DND-41 (cell line): ENCODE data around the gene NMRAL1.

Source experiments
- ATAC-seq: fragments of 200-7000 bp; cut with Tn5 transposase; 3 replicates; pipeline ENCODE4 v1.9.1; 2021; ENCODE audit warnings: low read depth; ENCODE audit not compliant: insufficient read depth
- DNase-seq: peaks from one replicate; pipeline ENCODE4 v3.0.0-alpha.2; 2020
- H2AFZ ChIP-seq: 2 replicates; pipeline ENCODE4 v1.6.0; 2012; ENCODE audit warnings: low read depth, low read length
- H3K27ac ChIP-seq: 2 replicates; pipeline ENCODE4 v1.5.1; 2012; ENCODE audit warnings: low read length, inconsistent platforms
- H3K27me3 ChIP-seq: fragments of 200-600 bp; sonication (generic); 2 replicates; pipeline ENCODE4 v1.6.0; 2012; ENCODE audit warnings: low read length, mild to moderate bottlenecking, inconsistent platforms; ENCODE audit not compliant: insufficient read depth, poor library complexity
- H3K36me3 ChIP-seq: 2 replicates; pipeline ENCODE4 v1.5.1; 2012; ENCODE audit warnings: low read length, inconsistent platforms; ENCODE audit not compliant: insufficient read depth
- H3K4me1 ChIP-seq: 2 replicates; pipeline ENCODE4 v1.5.1; 2012; ENCODE audit warnings: mild to moderate bottlenecking, low read length; ENCODE audit not compliant: insufficient read depth
- H3K4me2 ChIP-seq: 2 replicates; pipeline ENCODE4 v1.6.0; 2012; ENCODE audit warnings: mild to moderate bottlenecking, moderate library complexity, low read length, inconsistent platforms; ENCODE audit not compliant: insufficient read depth
- H3K4me3 ChIP-seq, 2 experiments: fragments of 200-600 bp in 1 of 2; shearing (Covaris generic) in 1 of 2; 2 replicates each; pipeline ENCODE4 v1.5.1; 2012 to 2016; ENCODE audit warnings: inconsistent platforms in 2 of 2, low read length in 2 of 2, mild to moderate bottlenecking in 2 of 2, low read depth in 1 of 2, moderate library complexity in 1 of 2
- H3K79me2 ChIP-seq: 2 replicates; pipeline ENCODE4 v1.6.0; 2012; ENCODE audit warnings: low read length, inconsistent platforms; ENCODE audit not compliant: insufficient read depth
- H3K9ac ChIP-seq: 2 replicates; pipeline ENCODE4 v1.6.0; 2012; ENCODE audit warnings: low read depth, mild to moderate bottlenecking, inconsistent platforms, low read length, moderate library complexity
- H3K9me3 ChIP-seq: 2 replicates; pipeline ENCODE4 v1.5.1; 2012; ENCODE audit warnings: low read length, moderate library complexity, mild to moderate bottlenecking, inconsistent platforms; ENCODE audit not compliant: insufficient read depth, severe bottlenecking
- H4K20me1 ChIP-seq: 2 replicates; pipeline ENCODE4 v1.6.0; 2012; ENCODE audit warnings: low read length; ENCODE audit not compliant: insufficient read depth
- EZH2 ChIP-seq: IDR thresholded peaks from 3 replicates; pipeline ENCODE4 v1.6.1; 2012; ENCODE audit warnings: borderline replicate concordance, low read depth, mild to moderate bottlenecking, moderate library complexity, low read length, inconsistent platforms; ENCODE audit not compliant: severe bottlenecking
- TF ChIP-seq, protein P1 (sequence below): IDR thresholded peaks from 2 replicates; pipeline ENCODE4 v1.5.1; 2012; ENCODE audit warnings: borderline replicate concordance, low read length, moderate library complexity, mild to moderate bottlenecking; ENCODE audit not compliant: poor library complexity, severe bottlenecking; ENCODE audit errors: extremely low read depth

The NMRAL1 gene

DNA sequence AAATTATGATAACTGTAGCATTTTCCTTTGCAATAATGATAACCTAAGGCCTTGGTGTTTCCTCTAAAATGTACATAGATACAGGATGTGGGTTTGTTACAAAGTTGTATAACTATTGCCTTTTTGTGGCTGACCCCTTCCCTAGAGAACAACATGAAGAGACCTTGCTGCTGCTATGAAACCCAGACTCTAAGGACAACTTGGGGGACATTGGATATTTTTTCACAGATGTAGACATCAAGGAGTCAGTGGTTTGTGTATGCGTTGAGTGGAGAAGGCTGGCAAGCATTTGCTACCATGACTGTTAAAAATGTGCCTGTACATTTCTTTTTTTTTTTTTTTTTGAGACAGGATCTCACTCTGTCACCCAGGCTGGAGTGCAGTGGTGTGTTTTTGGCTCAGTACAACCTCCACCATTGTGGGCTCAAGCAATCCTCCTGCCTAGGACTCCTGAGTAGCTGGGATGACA, 14.1 kb upstream of the NMRAL1 start:
- Histone ChIP-seq H3K79me2 (peaks cover 26% of the 10 kb centered on the region), H3K4me2 (no peak overlapping the region; the same call in 1 of the 2 replicates), H3K9me3 (no peaks in the 10 kb centered on the region), H3K27me3 (no peaks in the 10 kb centered on the region), H3K4me3 (no peak overlapping the region), H3K9ac (peak overlapping the region; percentile 13; the same call in 1 of the 2 replicates), H3K4me1 (peaks cover 34% of the 10 kb centered on the region), H2AFZ (no peak overlapping the region), H4K20me1 (peaks cover 13% of the 10 kb centered on the region; the same call in 1 of the 2 replicates), H3K27ac (peak overlapping the region; percentile 67), H3K36me3 (peaks cover 27% of the 10 kb centered on the region)
- peak; percentile 87 for ATAC-seq
- TF ChIP-seq EZH2: no peak
- DNase-seq: peak; percentile 61

GRCh38 chr16:4487955-4488498, 13.6 kb upstream of the NMRAL1 start:
- Histone ChIP-seq H3K9me3 (no peaks in the 10 kb centered on the region), H2AFZ (no peak overlapping the region), H3K4me2 (no peak overlapping the region), H3K27ac (peak overlapping the region; percentile 67), H3K79me2 (peaks cover 28% of the 10 kb centered on the region), H3K4me1 (peaks cover 34% of the 10 kb centered on the region), H3K27me3 (no peaks in the 10 kb centered on the region), H3K36me3 (peaks cover 27% of the 10 kb centered on the region), H3K9ac (no peak overlapping the region), H4K20me1 (peaks cover 9% of the 10 kb centered on the region; the same call in 1 of the 2 replicates), H3K4me3 (no peak overlapping the region)
- TF ChIP-seq, protein P1, sequence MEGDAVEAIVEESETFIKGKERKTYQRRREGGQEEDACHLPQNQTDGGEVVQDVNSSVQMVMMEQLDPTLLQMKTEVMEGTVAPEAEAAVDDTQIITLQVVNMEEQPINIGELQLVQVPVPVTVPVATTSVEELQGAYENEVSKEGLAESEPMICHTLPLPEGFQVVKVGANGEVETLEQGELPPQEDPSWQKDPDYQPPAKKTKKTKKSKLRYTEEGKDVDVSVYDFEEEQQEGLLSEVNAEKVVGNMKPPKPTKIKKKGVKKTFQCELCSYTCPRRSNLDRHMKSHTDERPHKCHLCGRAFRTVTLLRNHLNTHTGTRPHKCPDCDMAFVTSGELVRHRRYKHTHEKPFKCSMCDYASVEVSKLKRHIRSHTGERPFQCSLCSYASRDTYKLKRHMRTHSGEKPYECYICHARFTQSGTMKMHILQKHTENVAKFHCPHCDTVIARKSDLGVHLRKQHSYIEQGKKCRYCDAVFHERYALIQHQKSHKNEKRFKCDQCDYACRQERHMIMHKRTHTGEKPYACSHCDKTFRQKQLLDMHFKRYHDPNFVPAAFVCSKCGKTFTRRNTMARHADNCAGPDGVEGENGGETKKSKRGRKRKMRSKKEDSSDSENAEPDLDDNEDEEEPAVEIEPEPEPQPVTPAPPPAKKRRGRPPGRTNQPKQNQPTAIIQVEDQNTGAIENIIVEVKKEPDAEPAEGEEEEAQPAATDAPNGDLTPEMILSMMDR: no peak
- no peak for TF ChIP-seq EZH2
- no peak for DNase-seq
- peak; percentile 29; the same call in 1 of the 3 replicates for ATAC-seq

GRCh38 chr16:4486126-4486893, 11.9 kb upstream of the NMRAL1 start:
- H3K4me3 ChIP-seq: no peak overlapping the region
- H4K20me1 ChIP-seq: peaks cover 11% of the 10 kb centered on the region; the same call in 1 of the 2 replicates
- no peak for DNase-seq
- H3K27me3 ChIP-seq: no peaks in the 10 kb centered on the region
- peaks cover 27% of the 10 kb centered on the region for H3K36me3 ChIP-seq
- H3K9ac ChIP-seq: no peak overlapping the region
- H3K9me3 ChIP-seq: no peaks in the 10 kb centered on the region
- ATAC-seq: no peak
- TF ChIP-seq, protein P1: no peak
- no peak for TF ChIP-seq EZH2
- H3K4me2 ChIP-seq: no peak overlapping the region
- no peak overlapping the region for H3K27ac ChIP-seq
- no peak overlapping the region for H2AFZ ChIP-seq
- H3K4me1 ChIP-seq: peaks cover 34% of the 10 kb centered on the region
- peaks cover 43% of the 10 kb centered on the region for H3K79me2 ChIP-seq

GRCh38 chr16:4481963-4482362, 7.5 kb upstream of the NMRAL1 start:
- peaks cover 51% of the 10 kb centered on the region for H3K79me2 ChIP-seq
- no peak overlapping the region for H3K9ac ChIP-seq

More at GRCh38 chr16:4481963-4482362, 7.5 kb upstream of the NMRAL1 start:
- no peak for TF ChIP-seq EZH2
- TF ChIP-seq, protein P1: no peak
- Histone ChIP-seq H3K4me3 (no peak overlapping the region), H3K4me1 (peaks cover 19% of the 10 kb centered on the region), H3K27ac (no peak overlapping the region), H3K9me3 (no peaks in the 10 kb centered on the region), H3K36me3 (peaks cover 13% of the 10 kb centered on the region), H3K27me3 (no peaks in the 10 kb centered on the region), H4K20me1 (peaks cover 3% of the 10 kb centered on the region; the same call in 1 of the 2 replicates), H2AFZ (no peak overlapping the region), H3K4me2 (no peak overlapping the region)
- ATAC-seq (no peak), DNase-seq (no peak)
